ENCODE results near the gene C13orf46.
A peak's percentile ranks its signal among the peaks of the same experiment; 100 is the strongest.
"Not testable (repeated sequence)": the region's sequence is repeated elsewhere in the genome, so short reads cannot be mapped to it uniquely, and the experiment has no call there.

The C13orf46 gene

DNA sequence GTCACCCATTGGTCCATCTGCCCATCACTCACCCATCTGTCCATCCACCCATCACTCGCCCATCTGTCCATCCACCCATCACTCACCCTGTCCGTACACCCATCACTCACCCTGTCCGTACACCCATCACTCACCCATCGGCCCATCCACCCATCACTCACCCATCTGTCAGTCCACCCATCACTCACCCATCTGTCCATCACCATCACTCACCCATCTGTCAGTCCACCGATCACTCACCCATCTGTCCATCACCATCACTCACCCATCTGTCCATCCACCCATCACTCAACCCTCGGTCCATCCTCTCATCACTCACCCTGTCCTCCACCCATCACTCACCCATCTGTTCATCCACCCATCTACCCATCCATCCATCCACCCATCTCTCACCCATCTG lies 15.0 kb upstream of the C13orf46 start:
- not testable (repeated sequence) for DNase-seq (ENCODE audit: low read depth); H3K9me3 ChIP-seq (ENCODE audit: control insufficient read depth, low read length); H3K4me3 ChIP-seq (ENCODE audit: low read length); H3K9ac ChIP-seq (ENCODE audit: low read length); H3K27me3 ChIP-seq (replicated peaks; ENCODE audit: control insufficient read depth, insufficient read depth, low read length)
- H3K4me1 ChIP-seq (ENCODE audit: control insufficient read depth, insufficient read depth, low read length) = peaks cover 21% of the 10 kb centered on the region
- peaks cover 36% of the 10 kb centered on the region for H3K36me3 ChIP-seq (ENCODE audit: control insufficient read depth, insufficient read depth, low read length, severe bottlenecking)

DNA sequence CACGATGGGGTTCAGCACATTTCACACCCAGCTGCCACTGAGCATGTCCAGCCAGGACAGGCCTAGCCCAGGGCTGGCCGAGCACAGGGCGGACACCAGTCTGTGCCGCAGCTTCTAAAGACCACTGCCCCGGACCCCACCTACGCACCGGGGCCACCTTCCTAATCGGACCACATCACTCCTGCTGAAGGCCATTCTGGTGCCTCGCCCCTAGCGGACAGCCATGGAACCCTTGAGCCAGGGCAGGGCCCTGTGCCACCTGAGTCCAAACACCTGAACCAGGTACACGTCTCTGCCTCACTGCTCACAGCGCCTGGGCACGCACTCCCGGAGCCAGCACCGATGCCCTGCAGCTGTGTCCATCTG lies 8.4 kb upstream of the C13orf46 start:
- Histone ChIP-seq H3K4me3 (ENCODE audit: low read length) (no peak overlapping the region), H3K4me1 (ENCODE audit: control insufficient read depth, insufficient read depth, low read length) (peaks cover 2% of the 10 kb centered on the region), H3K9ac (ENCODE audit: low read length) (no peak overlapping the region), H3K9me3 (ENCODE audit: control insufficient read depth, low read length) (no peaks in the 10 kb centered on the region), H3K36me3 (ENCODE audit: control insufficient read depth, insufficient read depth, low read length, severe bottlenecking) (peaks cover 46% of the 10 kb centered on the region), H3K27me3 (replicated peaks; ENCODE audit: control insufficient read depth, insufficient read depth, low read length) (no peaks in the 10 kb centered on the region)
- no peak for DNase-seq (ENCODE audit: low read depth)

DNA sequence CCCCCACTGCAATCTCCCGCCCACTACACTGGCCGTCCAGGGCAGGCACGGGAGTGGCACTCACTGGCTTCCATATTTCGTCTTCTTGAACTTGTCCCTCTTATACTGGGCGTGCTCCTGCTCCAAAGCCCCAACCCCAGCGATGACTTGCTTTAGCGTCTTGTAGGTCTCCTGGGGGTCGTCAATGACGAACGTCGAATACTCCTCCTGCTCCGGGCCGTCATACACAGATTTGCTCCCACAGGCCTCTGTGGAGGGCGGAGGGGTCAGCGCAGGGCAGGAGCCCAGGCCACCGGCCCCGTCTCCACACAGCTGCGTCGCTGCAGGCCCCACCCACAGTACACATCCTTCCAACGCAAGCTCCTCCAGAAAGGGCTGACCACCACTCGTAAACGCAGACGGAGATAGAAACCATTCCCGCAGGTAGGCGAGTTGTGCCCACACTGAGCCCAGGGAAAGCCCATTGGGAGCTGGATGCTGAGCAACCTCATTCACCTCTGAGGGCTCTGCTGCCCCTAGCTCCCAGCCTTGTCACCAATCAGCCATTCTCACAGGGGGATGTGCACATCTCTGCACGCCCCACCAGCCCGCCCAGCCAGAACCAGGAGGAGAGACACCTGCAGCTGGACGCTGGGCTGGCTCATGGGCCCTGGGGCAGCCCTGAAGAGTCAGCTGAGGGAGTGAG lies 7.9 kb upstream of the C13orf46 start:
- no peak overlapping the region for H3K4me3 ChIP-seq (ENCODE audit: low read length)
- no peak for DNase-seq (ENCODE audit: low read depth)
- H3K9me3 ChIP-seq (ENCODE audit: control insufficient read depth, low read length) = no peaks in the 10 kb centered on the region
- H3K36me3 ChIP-seq (ENCODE audit: control insufficient read depth, insufficient read depth, low read length, severe bottlenecking) = peaks cover 48% of the 10 kb centered on the region
- no peaks in the 10 kb centered on the region for H3K27me3 ChIP-seq (replicated peaks; ENCODE audit: control insufficient read depth, insufficient read depth, low read length)
- H3K9ac ChIP-seq (ENCODE audit: low read length) = no peak overlapping the region
- H3K4me1 ChIP-seq (ENCODE audit: control insufficient read depth, insufficient read depth, low read length) = peaks cover 8% of the 10 kb centered on the region

DNA sequence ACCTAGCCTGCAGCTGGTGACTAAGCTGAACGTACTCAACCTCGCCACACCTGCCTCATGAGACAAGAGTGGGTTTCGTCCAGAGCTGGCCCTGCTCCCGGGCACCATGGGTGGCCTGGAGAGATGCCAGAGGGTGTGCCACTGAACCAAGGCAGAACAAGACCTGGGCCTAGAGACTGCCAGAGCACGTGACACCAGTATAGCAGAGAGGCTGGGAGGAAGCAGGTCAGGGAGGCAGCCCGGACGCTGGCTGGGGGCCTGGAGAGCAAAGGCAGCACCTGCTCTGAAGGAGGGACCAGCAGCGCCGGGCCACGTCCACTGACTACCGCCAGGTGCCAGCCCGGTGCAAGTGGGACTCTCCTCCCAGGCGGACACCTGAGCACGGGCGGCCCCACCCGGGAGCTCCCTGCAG lies 7.3 kb upstream of the C13orf46 start:
- no peak for DNase-seq (ENCODE audit: low read depth)
- peaks cover 48% of the 10 kb centered on the region for H3K36me3 ChIP-seq (ENCODE audit: control insufficient read depth, insufficient read depth, low read length, severe bottlenecking)
- H3K9me3 ChIP-seq (ENCODE audit: control insufficient read depth, low read length) = no peaks in the 10 kb centered on the region
- H3K27me3 ChIP-seq (replicated peaks; ENCODE audit: control insufficient read depth, insufficient read depth, low read length) = no peaks in the 10 kb centered on the region
- H3K9ac ChIP-seq (ENCODE audit: low read length) = no peak overlapping the region
- peaks cover 12% of the 10 kb centered on the region for H3K4me1 ChIP-seq (ENCODE audit: control insufficient read depth, insufficient read depth, low read length)
- no peak overlapping the region for H3K4me3 ChIP-seq (ENCODE audit: low read length)

DNA sequence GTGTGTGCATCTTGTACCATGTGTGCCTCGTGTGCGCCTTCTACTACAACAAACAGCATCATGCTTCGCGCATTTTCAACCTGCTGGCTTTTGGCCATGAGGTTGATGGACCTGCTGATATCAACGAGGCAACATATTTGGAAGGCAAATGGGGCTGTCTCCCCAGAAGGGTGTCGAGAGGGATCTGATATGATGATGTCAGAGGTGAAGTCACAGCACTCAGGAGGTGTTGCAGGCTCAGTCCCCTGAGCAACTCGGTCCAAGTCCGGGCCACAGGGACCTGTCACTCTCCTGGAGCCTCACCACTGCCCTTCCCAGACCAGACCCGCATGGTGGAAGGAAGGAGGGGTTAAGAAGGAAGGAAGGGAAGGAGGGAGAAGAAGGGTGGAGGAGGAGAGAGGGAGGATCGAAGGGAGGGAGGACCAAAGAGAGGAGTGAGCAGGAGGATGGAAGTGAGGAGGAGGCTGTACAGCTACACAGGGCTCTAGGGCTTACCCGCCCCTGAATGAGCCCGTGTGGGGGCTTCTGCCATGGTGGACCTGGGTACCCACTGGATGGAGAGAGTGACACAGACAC lies 6.7 kb upstream of the C13orf46 start:
- H3K4me1 ChIP-seq (ENCODE audit: control insufficient read depth, insufficient read depth, low read length) = peaks cover 12% of the 10 kb centered on the region
- no peak overlapping the region for H3K9ac ChIP-seq (ENCODE audit: low read length)
- no peaks in the 10 kb centered on the region for H3K9me3 ChIP-seq (ENCODE audit: control insufficient read depth, low read length)
- peaks cover 50% of the 10 kb centered on the region for H3K36me3 ChIP-seq (ENCODE audit: control insufficient read depth, insufficient read depth, low read length, severe bottlenecking)
- H3K4me3 ChIP-seq (ENCODE audit: low read length) = no peak overlapping the region
- DNase-seq (ENCODE audit: low read depth) = no peak
- no peaks in the 10 kb centered on the region for H3K27me3 ChIP-seq (replicated peaks; ENCODE audit: control insufficient read depth, insufficient read depth, low read length)

DNA sequence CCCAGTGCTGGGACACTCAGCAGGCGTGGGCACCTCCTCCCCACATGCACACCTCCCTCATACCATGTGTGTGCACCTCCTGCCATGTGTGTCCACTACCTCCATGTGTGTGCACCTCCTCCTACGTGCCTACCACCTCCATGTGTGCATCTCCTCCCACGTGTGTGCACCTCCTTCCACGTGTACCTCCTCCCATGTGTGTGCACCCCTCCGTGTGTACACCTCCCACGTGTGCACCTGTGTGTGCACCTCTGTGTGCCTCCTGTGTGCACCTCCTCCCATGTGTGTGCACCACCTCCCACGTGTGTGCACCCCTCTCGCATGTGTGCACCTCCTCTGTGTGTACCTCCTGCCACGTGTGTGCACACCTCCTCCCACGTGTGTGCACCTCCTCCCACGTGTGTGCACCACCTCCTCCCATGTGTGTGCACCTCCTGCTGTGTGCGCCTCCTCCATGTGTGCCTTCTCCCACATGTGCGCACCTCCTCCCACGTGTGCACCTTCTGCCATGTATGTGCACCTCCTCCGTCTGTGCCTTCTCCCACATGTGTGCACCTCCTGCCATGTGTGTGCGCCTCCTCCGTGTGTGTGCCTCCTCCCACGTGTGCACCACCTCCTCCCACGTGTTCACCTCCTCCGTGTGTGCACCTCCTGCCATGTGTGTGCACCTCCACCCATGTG lies 6.1 kb upstream of the C13orf46 start:
- peaks cover 12% of the 10 kb centered on the region for H3K4me1 ChIP-seq (ENCODE audit: control insufficient read depth, insufficient read depth, low read length)
- no peak overlapping the region for H3K9ac ChIP-seq (ENCODE audit: low read length)
- no peaks in the 10 kb centered on the region for H3K27me3 ChIP-seq (replicated peaks; ENCODE audit: control insufficient read depth, insufficient read depth, low read length)
- DNase-seq (ENCODE audit: low read depth) = no peak
- H3K9me3 ChIP-seq (ENCODE audit: control insufficient read depth, low read length) = no peaks in the 10 kb centered on the region
- peaks cover 57% of the 10 kb centered on the region for H3K36me3 ChIP-seq (ENCODE audit: control insufficient read depth, insufficient read depth, low read length, severe bottlenecking)
- H3K4me3 ChIP-seq (ENCODE audit: low read length) = no peak overlapping the region

DNA sequence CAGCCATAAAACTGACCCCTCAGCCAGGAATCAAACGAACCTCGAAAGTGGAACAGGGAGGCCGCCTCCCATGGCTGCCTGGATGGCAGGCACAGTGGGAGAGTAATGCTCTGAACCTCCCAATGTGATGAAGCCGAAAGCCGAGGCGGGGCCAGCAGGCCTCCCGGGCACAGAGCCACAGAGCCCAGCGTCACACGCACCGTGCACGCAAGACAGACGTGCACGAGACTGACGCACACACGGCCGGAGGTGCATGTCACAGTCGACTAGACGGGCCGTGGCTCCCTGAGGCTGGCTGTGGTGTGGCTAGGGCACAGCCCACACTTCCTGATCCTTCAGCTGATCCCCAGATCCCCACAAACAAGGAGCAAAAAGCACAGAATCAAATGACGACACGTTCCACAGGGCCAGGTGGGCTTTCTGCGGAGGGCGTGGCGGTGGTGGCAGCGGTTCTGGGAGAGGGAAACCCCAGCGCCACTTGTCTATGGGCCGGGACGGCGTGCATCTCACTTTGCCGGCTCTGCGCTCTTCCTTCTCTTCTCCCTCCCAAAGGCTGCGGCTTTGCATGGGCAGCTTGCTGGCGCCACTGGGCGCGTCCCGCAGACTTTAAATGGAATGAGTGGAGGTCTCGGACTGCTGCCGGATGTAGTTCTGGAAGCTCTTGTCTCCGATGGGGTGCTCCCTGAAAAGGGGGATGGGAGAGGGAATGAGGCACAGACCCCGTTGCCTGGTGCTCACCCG lies 5.0 kb upstream of the C13orf46 start:
- H3K27me3 ChIP-seq (replicated peaks; ENCODE audit: control insufficient read depth, insufficient read depth, low read length) = no peaks in the 10 kb centered on the region
- H3K4me1 ChIP-seq (ENCODE audit: control insufficient read depth, insufficient read depth, low read length) = peaks cover 12% of the 10 kb centered on the region
- H3K9me3 ChIP-seq (ENCODE audit: control insufficient read depth, low read length) = no peaks in the 10 kb centered on the region
- no peak overlapping the region for H3K4me3 ChIP-seq (ENCODE audit: low read length)
- no peak overlapping the region for H3K9ac ChIP-seq (ENCODE audit: low read length)
- no peak for DNase-seq (ENCODE audit: low read depth)
- H3K36me3 ChIP-seq (ENCODE audit: control insufficient read depth, insufficient read depth, low read length, severe bottlenecking) = peaks cover 61% of the 10 kb centered on the region

DNA sequence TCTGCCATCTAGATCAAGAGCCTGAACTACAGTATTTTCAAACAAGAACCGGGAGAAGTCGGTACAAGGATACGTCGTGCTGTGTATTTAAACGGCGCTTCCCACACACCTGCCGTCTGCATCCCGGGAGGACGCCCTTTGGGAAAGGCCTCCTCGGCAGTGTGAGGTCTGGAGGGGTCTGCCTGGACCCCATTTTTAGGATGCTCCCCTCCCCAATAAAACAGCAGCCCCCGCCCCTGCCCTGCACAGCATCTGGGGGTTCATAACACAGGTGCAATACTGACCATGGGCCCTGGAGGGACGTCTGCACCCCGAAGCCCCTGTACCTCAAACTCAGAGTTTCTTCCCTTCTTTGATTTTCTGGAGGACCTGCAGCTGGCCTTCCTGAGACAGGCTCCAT lies 4.1 kb upstream of the C13orf46 start:
- H3K9me3 ChIP-seq (ENCODE audit: control insufficient read depth, low read length) = no peaks in the 10 kb centered on the region
- peaks cover 12% of the 10 kb centered on the region for H3K4me1 ChIP-seq (ENCODE audit: control insufficient read depth, insufficient read depth, low read length)
- H3K36me3 ChIP-seq (ENCODE audit: control insufficient read depth, insufficient read depth, low read length, severe bottlenecking) = peaks cover 61% of the 10 kb centered on the region
- H3K4me3 ChIP-seq (ENCODE audit: low read length) = no peak overlapping the region
- H3K9ac ChIP-seq (ENCODE audit: low read length) = no peak overlapping the region
- DNase-seq (ENCODE audit: low read depth) = no peak
- no peaks in the 10 kb centered on the region for H3K27me3 ChIP-seq (replicated peaks; ENCODE audit: control insufficient read depth, insufficient read depth, low read length)

DNA sequence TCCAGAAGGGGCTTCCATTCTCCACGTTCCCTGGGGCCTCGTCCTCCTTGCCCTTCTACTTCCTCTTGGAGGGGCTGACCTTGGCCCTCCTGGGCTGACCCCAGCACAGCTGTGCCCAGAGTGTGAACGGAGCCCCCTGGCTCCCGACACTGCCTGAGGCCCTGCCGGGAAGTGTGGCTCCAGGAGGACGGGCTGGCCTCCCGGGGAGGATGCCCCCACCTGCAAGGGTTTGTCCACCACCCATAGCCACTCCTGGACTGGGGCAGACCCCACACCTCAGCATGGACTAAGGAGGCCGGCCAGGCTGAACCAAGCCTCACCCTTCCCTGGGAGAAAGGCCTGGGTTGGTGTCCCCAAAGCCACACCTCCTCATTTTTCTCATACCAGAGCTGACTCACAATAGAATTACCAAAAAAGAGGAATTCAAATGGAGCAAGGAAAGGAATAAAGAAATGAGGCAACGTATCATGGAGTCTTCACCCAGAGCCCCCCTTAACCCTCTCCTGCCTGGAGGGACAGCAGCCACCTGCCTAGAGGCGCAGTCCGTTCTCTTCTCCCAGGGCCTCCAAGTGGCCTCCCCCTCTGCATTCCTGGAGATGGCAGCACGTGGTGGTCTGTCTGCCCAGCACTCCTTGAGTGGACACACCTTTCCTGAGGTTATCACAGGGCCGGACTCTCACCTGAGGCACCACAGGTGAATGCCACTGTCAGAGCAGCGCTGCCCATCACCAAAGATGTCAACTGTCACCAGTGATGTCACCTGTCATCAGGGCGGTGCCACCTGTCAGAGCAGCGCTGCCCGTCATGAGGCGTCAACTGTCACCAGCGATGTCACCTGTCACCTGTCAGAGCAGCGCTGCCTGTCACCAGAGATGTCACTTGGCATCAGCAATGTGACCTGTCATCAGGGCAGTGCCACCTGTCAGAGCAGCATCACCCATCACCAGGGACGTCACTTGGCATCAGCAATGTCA lies 3.1 kb upstream of the C13orf46 start:
- Histone ChIP-seq H3K36me3 (ENCODE audit: control insufficient read depth, insufficient read depth, low read length, severe bottlenecking) (peaks cover 55% of the 10 kb centered on the region), H3K4me3 (ENCODE audit: low read length) (no peak overlapping the region)

DNA sequence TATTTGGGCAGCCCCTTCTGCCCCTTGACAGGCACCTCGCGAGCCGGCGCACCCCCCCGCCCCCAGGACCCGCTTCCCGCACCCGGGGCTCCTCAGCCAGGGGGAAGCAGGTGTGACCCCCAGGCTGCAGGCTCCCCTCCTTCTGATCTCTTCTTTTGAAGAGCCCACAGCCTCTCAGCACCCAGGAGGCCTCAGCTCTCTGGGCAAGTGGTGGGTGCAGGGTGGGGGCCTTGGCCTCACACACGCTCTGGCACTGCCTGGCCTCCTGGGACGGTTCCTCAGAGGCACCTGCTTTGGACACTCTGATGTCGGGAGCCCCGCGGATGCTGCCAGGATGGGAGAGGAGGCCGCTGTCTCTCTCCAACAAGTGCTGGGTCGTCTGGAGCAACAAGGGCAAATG lies 1.5 kb upstream of the C13orf46 start:
- no peak for DNase-seq (ENCODE audit: low read depth)
- Histone ChIP-seq H3K36me3 (ENCODE audit: control insufficient read depth, insufficient read depth, low read length, severe bottlenecking) (peaks cover 48% of the 10 kb centered on the region), H3K27me3 (replicated peaks; ENCODE audit: control insufficient read depth, insufficient read depth, low read length) (no peaks in the 10 kb centered on the region), H3K4me1 (ENCODE audit: control insufficient read depth, insufficient read depth, low read length) (peaks cover 28% of the 10 kb centered on the region), H3K4me3 (ENCODE audit: low read length) (no peak overlapping the region), H3K9me3 (ENCODE audit: control insufficient read depth, low read length) (no peaks in the 10 kb centered on the region), H3K9ac (ENCODE audit: low read length) (peak overlapping the region; percentile 35)

More for the DNA sequence above, 3.1 kb upstream of the C13orf46 start:
- Histone ChIP-seq H3K9me3 (ENCODE audit: control insufficient read depth, low read length) (no peaks in the 10 kb centered on the region), H3K4me1 (ENCODE audit: control insufficient read depth, insufficient read depth, low read length) (peaks cover 12% of the 10 kb centered on the region), H3K9ac (ENCODE audit: low read length) (peak overlapping the region; percentile 60), H3K27me3 (replicated peaks; ENCODE audit: control insufficient read depth, insufficient read depth, low read length) (no peaks in the 10 kb centered on the region)
- DNase-seq (ENCODE audit: low read depth) = peak; percentile 73
